GM18907 (cell line): ENCODE data around the gene ARCN1.

Source experiments
- ATAC-seq: cut with Tn5 transposase; IDR thresholded peaks from one replicate; pipeline ENCODE4 v1.9.1; 2021; ENCODE audit warnings: mild to moderate bottlenecking, moderate library complexity; ENCODE audit not compliant: unreplicated experiment

ARCN1 gene

GRCh38 chr11:118572061-118572980 lies at the start of gene ARCN1:
TSS of gene ARCN1 (plus strand) at chr11:118572409. CDS start at chr11:118572548, 139 bp downstream.
- peak; percentile 71 for ATAC-seq

DNA sequence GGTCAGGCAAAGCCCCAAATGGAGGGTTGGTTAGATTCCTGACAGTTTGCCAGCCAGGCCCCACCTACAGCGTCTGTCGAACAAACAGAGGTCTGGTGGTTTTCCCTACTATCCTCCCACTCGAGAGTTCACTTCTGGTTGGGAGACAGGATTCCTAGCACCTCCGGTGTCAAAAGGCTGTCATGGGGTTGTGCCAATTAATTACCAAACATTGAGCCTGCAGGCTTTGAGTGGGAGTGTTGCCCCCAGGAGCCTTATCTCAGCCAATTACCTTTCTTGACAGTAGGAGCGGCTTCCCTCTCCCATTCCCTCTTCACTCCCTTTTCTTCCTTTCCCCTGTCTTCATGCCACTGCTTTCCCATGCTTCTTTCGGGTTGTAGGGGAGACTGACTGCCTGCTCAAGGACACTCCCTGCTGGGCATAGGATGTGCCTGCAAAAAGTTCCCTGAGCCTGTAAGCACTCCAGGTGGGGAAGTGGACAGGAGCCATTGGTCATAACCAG lies 49.6 kb upstream of the ARCN1 start:
- no peak for ATAC-seq

GRCh38 chr11:118524356-118524755 lies 47.9 kb upstream of the ARCN1 start:
- no peak for ATAC-seq

DNA sequence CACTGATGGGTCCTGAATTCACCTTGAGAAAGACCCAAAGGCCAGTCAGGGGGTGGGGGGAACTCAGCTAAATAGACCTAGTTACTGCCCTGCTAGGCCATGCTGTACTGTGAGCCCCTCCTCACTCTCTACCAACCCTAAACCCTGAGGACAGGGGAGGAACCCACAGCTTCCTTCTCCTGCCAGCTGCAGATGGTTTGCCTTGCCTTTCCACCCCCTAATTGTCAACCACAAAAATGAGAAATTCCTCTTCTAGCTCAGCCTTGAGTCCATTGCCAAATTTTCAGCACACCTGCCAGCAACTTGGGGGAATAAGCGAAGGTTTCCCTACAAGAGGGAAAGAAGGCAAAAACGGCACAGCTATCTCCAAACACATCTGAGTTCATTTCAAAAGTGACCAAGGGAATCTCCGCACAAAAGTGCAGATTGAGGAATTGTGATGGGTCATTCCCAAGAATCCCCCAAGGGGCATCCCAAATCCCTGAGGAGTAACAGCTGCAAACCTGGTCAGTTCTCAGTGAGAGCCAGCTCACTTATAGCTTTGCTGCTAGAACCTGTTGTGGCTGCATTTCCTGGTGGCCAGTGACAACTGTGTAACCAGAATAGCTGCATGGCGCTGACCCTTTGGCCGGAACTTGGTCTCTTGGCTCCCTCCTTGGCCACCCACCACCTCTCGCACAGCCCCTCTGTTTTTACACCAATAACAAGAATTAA lies 47.3 kb upstream of the ARCN1 start:
- no peak for ATAC-seq

DNA sequence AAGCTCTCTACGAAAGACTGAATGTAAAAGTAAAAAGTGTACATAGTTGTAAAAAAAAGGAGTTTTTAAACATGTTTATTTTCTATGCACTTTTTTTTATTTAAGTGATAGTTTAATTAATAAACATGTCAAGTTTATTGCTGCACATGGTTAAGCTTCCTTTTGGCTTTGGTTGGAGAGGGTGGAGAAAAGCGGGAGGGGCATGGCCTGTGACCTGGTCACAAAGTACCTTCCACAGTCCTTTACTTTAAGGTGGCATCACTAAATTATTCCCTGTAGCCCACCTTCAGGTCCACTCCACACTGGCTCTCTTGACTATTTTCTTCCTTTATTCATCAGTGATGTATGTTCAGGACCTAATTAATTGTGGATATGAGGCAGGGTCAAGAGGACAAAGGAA lies 45.5 kb upstream of the ARCN1 start:
- no peak for ATAC-seq

DNA sequence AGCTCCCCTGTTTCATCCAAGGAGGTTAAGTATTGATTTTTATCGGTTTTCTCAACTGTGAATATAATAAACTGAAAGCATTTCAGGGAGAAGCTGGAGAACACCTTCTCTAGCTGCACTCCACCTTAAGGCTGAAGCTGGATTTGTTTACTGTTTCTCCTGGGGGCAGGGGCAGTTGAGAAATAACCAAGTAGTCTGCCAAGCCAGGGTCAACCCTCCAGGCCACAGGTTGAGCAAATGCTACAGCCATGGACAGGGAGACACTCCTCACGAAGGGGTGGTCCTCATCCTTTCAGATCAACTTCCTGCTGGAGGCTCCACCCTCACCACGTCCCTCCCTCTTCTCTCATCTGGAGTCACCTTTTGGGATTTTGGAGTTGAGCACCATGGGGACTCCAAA lies 45.1 kb upstream of the ARCN1 start, which contains the start of gene TTC36:
TTC36 (plus strand) TSS at position 366 of the 400 bp plus-strand sequence; CDS start at position 387, 21 bp downstream.
- no peak for ATAC-seq

- no peak for ATAC-seq
These were observed 43.7 kb upstream of the ARCN1 start for GRCh38 chr11:118528511-118528910.

DNA sequence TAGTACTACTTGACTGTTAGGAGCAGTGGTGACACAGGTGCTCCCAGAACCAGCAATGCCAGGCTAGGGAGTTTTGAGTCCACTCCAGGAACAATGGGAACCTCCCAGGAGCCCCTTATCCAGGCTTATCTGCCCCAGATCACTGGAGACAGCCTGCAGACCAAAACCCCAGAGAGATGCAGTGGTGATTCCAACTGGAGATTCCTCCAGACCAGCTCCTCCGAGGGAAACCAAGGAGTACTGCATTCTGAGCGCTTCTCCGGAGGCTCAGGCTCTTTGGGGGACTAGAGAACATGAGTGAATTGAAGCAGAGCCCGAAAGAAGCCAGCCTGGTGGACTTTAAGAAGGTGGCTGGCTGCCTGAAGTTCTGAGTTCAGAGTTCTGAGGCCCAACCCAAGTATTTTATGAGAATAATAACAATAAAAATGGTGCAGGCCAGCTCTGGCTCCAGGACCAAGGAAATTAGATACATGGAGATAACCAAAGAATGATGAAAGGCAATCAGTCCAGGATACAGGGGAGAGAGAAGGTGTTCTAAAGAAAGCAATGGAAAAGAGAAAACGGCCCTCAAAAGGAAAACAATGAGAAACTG lies 42.5 kb upstream of the ARCN1 start:
- ATAC-seq = no peak

DNA sequence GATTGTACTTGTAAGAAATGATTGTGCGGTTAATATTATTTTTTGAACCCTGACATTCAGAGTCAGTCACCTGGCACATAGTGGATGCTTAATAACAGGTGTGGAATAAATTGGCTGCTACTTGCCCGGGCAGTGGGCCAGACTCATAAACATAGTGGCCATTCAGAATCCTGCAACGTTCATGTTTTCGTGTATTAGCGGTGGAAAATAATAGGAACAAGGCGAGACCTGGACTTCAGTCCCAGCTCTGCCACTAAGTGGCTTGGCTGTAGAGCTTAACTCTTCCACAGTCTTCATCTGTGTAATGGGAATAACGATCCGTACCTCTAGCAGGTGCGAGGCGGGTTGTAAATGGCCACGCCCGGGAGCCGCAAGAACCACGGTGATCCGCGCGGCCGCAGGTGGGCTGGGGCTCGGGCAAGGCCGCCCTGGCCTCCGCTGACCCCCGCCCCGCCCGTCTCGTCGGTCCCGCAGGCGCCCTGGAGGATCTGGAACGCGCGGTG lies 42.0 kb upstream of the ARCN1 start:
- no peak for ATAC-seq

- ATAC-seq = peak; percentile 64
These were observed 41.3 kb upstream of the ARCN1 start, which contains the start of gene TMEM25 for GRCh38 chr11:118530683-118531596. TSS of gene TMEM25 (plus strand) at chr11:118531192. CDS start at chr11:118531802, 610 bp downstream.

DNA sequence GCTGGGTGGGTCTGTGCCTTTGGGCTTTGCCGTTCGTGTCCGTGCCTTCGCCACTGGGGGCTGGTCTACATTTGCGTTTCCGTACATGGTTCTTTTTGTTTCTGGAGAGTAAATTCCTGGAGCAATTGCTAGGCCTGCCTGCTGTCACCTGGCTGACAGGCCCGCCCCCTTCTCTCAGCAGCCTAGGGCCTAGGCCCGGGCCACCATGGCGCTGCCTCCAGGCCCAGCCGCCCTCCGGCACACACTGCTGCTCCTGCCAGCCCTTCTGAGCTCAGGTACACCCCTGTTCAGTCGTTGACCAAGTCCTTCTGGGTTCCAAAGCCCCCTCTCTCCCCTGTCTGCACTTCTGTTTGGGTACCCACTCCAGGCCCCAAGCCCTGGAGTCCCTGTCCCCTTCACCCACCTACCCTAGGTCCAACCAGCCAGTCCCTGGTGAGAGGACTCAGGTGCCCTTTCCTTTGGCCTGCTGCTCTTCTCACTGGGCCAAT lies 40.6 kb upstream of the ARCN1 start:
- ATAC-seq = no peak

GRCh38 chr11:118532091-118532490 lies 40.1 kb upstream of the ARCN1 start:
- no peak for ATAC-seq

DNA sequence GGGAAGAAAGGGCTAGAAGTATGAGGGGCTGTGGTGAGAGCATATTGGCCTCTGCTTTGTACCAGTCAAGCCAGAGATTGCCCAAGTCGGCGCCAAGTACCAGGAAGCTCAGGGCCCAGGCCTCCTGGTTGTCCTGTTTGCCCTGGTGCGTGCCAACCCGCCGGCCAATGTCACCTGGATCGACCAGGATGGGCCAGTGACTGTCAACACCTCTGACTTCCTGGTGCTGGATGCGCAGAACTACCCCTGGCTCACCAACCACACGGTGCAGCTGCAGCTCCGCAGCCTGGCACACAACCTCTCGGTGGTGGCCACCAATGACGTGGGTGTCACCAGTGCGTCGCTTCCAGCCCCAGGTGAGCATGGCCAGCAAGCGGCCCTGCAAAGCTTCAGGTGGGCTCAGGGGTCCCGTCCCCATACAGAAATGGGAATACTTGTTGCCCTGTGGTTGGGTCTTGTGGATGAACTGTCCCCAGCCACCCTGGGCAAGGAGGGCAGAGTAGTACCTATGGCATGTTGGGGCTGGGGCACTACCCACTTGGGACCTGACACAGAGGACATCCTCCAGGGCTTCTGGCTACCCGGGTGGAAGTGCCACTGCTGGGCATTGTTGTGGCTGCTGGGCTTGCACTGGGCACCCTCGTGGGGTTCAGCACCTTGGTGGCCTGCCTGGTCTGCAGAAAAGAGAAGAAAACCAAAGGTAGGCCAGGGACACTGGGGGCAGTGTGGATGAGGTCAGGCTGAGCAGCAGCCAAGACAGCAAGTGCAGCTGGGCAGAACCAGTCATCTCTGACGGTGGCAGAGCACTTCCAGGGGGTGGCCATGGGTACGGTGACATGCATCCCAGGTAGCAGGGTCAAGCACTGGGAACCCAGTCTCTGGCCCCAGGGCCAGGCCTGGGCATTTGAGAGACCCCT lies 39.1 kb upstream of the ARCN1 start:
- no peak for ATAC-seq

- ATAC-seq = no peak
These were observed 38.2 kb upstream of the ARCN1 start for GRCh38 chr11:118533769-118534729.

DNA sequence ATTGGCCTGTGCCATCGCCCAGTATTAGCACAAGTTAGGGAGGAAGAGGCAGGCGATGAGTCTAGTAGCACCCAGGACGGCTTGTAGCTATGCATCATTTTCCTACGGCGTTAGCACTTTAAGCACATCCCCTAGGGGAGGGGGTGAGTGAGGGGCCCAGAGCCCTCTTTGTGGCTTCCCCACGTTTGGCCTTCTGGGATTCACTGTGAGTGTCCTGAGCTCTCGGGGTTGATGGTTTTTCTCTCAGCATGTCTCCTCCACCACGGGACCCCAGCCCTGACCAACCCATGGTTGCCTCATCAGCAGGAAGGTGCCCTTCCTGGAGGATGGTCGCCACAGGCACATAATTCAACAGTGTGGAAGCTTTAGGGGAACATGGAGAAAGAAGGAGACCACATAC lies 36.9 kb upstream of the ARCN1 start:
- ATAC-seq = no peak

GRCh38 chr11:118536726-118537125 lies 35.5 kb upstream of the ARCN1 start:
- no peak for ATAC-seq

DNA sequence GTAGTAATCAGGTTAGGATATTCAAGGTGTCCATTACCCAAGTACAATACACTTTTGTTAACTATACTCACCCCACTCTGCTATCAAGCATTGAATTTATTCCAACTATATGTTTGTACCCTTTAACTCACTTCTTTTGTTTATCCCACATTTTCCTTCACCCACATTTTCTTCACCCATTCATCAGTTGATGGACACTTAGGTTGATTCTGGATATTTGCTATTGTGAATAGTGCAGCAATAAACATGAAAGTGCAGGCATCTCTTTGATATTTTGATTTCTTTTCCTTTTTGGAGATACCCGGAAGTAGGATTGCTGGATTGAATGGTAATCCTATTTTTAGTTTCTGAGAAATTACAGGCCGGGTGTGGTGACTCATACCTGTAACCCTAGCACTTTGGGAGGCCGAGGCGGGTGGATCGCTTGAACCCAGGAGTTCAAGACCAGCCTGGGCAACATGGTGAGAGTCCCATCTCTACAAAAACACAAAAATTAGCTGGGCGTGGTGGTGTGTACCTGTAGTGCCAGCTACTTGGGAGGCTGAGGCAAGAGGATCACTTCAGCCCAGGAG lies 34.7 kb upstream of the ARCN1 start:
- ATAC-seq = no peak
